Common myeloid progenitor, CD34-positive (primary cell): ENCODE results near the gene CDC42BPG.

Experiments
- CTCF ChIA-PET: fragments of 350-600 bp; sonication (Branson Sonifier 250); formaldehyde crosslinking; loops from one replicate; lab custom pipeline; 2021; ENCODE audit warnings: antibody characterized with exemption; lab: Charles Lee
- POLR2A ChIA-PET: fragments of 350-600 bp; sonication (Branson Sonifier 250); formaldehyde crosslinking; loops from one replicate; lab custom pipeline; 2021; ENCODE audit warnings: antibody characterized with exemption; lab: Charles Lee
- DNase-seq, 3 donors: peaks; one replicate each; pipeline versions ENCODE4 v3.0.0 to v3.0.0-alpha.2; 2013
- H3K27ac ChIP-seq, 2 experiments: 1 replicate in 1 of 2; 2 replicates in 1 of 2; pipeline ENCODE4 v1.7.0; 2013; ENCODE audit warnings: inconsistent platforms in 2 of 2, low read length in 2 of 2, mild to moderate bottlenecking in 2 of 2, low read depth in 1 of 2, moderate library complexity in 1 of 2; ENCODE audit not compliant: severe bottlenecking in 2 of 2, insufficient read depth in 1 of 2, poor library complexity in 1 of 2
- H3K27me3 ChIP-seq, 5 experiments: replicated peaks in 2 of 5; 1 replicate in 3 of 5; 2 replicates in 2 of 5; pipeline versions ENCODE4 v1.6.1 to v1.7.0; 2013; ENCODE audit warnings: low read length in 4 of 5, mild to moderate bottlenecking in 2 of 5, moderate library complexity in 2 of 5, inconsistent platforms in 1 of 5; ENCODE audit not compliant: insufficient read depth in 5 of 5, control insufficient read depth in 4 of 5
- H3K36me3 ChIP-seq, 4 experiments: 1 replicate in 2 of 4; 2 replicates in 2 of 4; pipeline versions ENCODE4 v1.6.1 to v1.7.0; 2013; ENCODE audit warnings: low read length in 3 of 4, control low read depth in 1 of 4, mild to moderate bottlenecking in 1 of 4; ENCODE audit not compliant: control insufficient read depth in 4 of 4, insufficient read depth in 4 of 4
- H3K4me1 ChIP-seq, 4 experiments: 1 replicate in 3 of 4; 2 replicates in 1 of 4; pipeline versions ENCODE4 v1.6.1 to v1.7.1; 2013; ENCODE audit warnings: low read length in 3 of 4, mild to moderate bottlenecking in 3 of 4, control low read depth in 1 of 4, inconsistent platforms in 1 of 4, moderate library complexity in 1 of 4; ENCODE audit not compliant: control insufficient read depth in 4 of 4, insufficient read depth in 4 of 4; ENCODE audit errors: control extremely low read depth in 1 of 4
- H3K4me3 ChIP-seq, 7 experiments: 1 replicate in 4 of 7; 2 replicates in 3 of 7; pipeline versions ENCODE4 v1.5.1 to v1.7.0; 2013; ENCODE audit warnings: mild to moderate bottlenecking in 7 of 7, low read length in 6 of 7, moderate library complexity in 6 of 7, inconsistent platforms in 2 of 7, low read depth in 2 of 7, control low read depth in 1 of 7; ENCODE audit not compliant: insufficient read depth in 4 of 7, control insufficient read depth in 1 of 7; ENCODE audit errors: extremely low read depth in 1 of 7
- H3K9me3 ChIP-seq, 5 experiments: 1 replicate in 4 of 5; 2 replicates in 1 of 5; pipeline versions ENCODE4 v1.6.1 to v1.7.1; 2013; ENCODE audit warnings: low read length in 4 of 5, mild to moderate bottlenecking in 2 of 5, inconsistent platforms in 1 of 5, low read depth in 1 of 5, moderate library complexity in 1 of 5; ENCODE audit not compliant: control insufficient read depth in 4 of 5, insufficient read depth in 2 of 5; ENCODE audit errors: control extremely low read depth in 1 of 5
- WGBS: methylation state at CpG from one replicate; pipeline ENCODE4 v1.1.5; 2013; ENCODE audit not compliant: insufficient coverage; 5-methylcytosine and 5-hydroxymethylcytosine counted together

Gene CDC42BPG

GRCh38 chr11:64835616-64836447 lies 8.6 kb downstream of the CDC42BPG start:
- Histone ChIP-seq H3K9me3 (no peaks in the 10 kb centered on the region), H3K27ac (no peak overlapping the region), H3K4me1 (peaks cover 0 to 4% (median 0%) of the 10 kb centered on the region in 4 experiments), H3K4me3 (no peak overlapping the region), H3K36me3 (peaks cover 0 to 46% (median 6%) of the 10 kb centered on the region in 4 experiments), H3K27me3 (no peaks in the 10 kb centered on the region)
- POLR2A ChIA-PET = no interaction called here
- WGBS = 99% methylated on average over 14 of the region's 17 CpGs
- no peak for DNase-seq
- CTCF ChIA-PET = interaction anchor here (0.9 to 2.7 kb wide), 8 partner anchors 10 to 179 kb away, joined by 3 to 8 read pairs (median 4); no protein-coding TSS in a partner anchor

GRCh38 chr11:64834723-64835615 lies 9.5 kb downstream of the CDC42BPG start:
- Histone ChIP-seq H3K27ac (no peak overlapping the region), H3K4me3 (no peak overlapping the region), H3K36me3 (peaks cover 0 to 50% (median 7%) of the 10 kb centered on the region in 4 experiments), H3K4me1 (peaks cover 0 to 4% (median 0%) of the 10 kb centered on the region in 4 experiments), H3K9me3 (no peaks in the 10 kb centered on the region), H3K27me3 (no peaks in the 10 kb centered on the region)
- ChIA-PET POLR2A (no interaction called here), CTCF (interaction anchor here (1.4 to 2.7 kb wide), 4 partner anchors 13 to 55 kb away, joined by 3 to 8 read pairs (median 5); no protein-coding TSS in a partner anchor)
- no peak for DNase-seq
- WGBS = 94% methylated on average over 20 of the region's 29 CpGs

GRCh38 chr11:64834031-64834722 lies 10.3 kb downstream of the CDC42BPG start:
- ChIA-PET CTCF (interaction anchor here (0.9 to 2.4 kb wide), 3 partner anchors 19 to 56 kb away, joined by 3 to 5 read pairs (median 3); no protein-coding TSS in a partner anchor), POLR2A (no interaction called here)
- H3K4me1 ChIP-seq = peaks cover 0 to 4% (median 0%) of the 10 kb centered on the region in 4 experiments
- no peaks in the 10 kb centered on the region for H3K27me3 ChIP-seq
- DNase-seq = no peak
- no peak overlapping the region for H3K27ac ChIP-seq
- no peaks in the 10 kb centered on the region for H3K9me3 ChIP-seq
- no peak overlapping the region for H3K4me3 ChIP-seq
- WGBS = 96% methylated on average over 25 of the region's 25 CpGs
- peaks cover 0 to 53% (median 9%) of the 10 kb centered on the region in 4 experiments for H3K36me3 ChIP-seq

GRCh38 chr11:64833509-64833908 lies 10.9 kb downstream of the CDC42BPG start:
- POLR2A ChIA-PET = no interaction called here
- Histone ChIP-seq H3K9me3 (no peaks in the 10 kb centered on the region), H3K27me3 (no peaks in the 10 kb centered on the region), H3K4me3 (no peak overlapping the region), H3K36me3 (peaks cover 0 to 47% (median 8%) of the 10 kb centered on the region in 4 experiments), H3K27ac (no peak overlapping the region), H3K4me1 (peaks cover 0 to 4% (median 0%) of the 10 kb centered on the region in 4 experiments)
- CTCF ChIA-PET = interaction anchor here (0.9 to 2.4 kb wide), 3 partner anchors 20 to 56 kb away, joined by 3 to 5 read pairs (median 3); no protein-coding TSS in a partner anchor
- 97% methylated on average over 5 of the region's 10 CpGs for WGBS
- DNase-seq = no peak

GRCh38 chr11:64833198-64833502 lies 11.3 kb downstream of the CDC42BPG start:
- DNase-seq = no peak
- no peak overlapping the region for H3K27ac ChIP-seq
- no peaks in the 10 kb centered on the region for H3K9me3 ChIP-seq
- CTCF ChIA-PET = interaction anchor here (0.9 kb wide), 1 partner anchor 20 kb away, joined by 3 read pairs; no protein-coding TSS in a partner anchor
- H3K27me3 ChIP-seq = no peaks in the 10 kb centered on the region
- POLR2A ChIA-PET = no interaction called here
- H3K36me3 ChIP-seq = peaks cover 0 to 44% (median 8%) of the 10 kb centered on the region in 4 experiments
- 99% methylated on average over 10 of the region's 12 CpGs for WGBS
- H3K4me3 ChIP-seq = no peak overlapping the region
- H3K4me1 ChIP-seq = peaks cover 0 to 4% (median 0%) of the 10 kb centered on the region in 4 experiments

- ChIA-PET POLR2A (no interaction called here), CTCF (no interaction called here)
- Histone ChIP-seq H3K27me3 (no peaks in the 10 kb centered on the region), H3K4me3 (no peak overlapping the region), H3K4me1 (peaks cover 0 to 4% (median 0%) of the 10 kb centered on the region in 4 experiments), H3K27ac (no peak overlapping the region), H3K9me3 (no peaks in the 10 kb centered on the region), H3K36me3 (peaks cover 0 to 42% (median 8%) of the 10 kb centered on the region in 4 experiments)
- 96% methylated on average over 20 of the region's 21 CpGs for WGBS
- no peak for DNase-seq
Measured at GRCh38 chr11:64832467-64833197, 11.8 kb downstream of the CDC42BPG start.
